PC-9 (cell line): ENCODE data around the gene PCDHB7. TPM values are rescaled to one million over a fixed set of nuclear protein-coding genes. Genes with fewer than 3 reads are reported as not detected.
A peak's percentile ranks its signal among the peaks of the same experiment; 100 is the strongest.
"Not testable (repeated sequence)": the region's sequence is repeated elsewhere in the genome, so short reads cannot be mapped to it uniquely, and the experiment has no call there.

ENCODE experiments used
- BruUV-seq: library from RNA; stranded (reverse); fragments of 400-500 nt; replicated peaks from 2 replicates; lab custom pipeline; 2021; lab: Mats Ljungman, UMichigan
- CTCF ChIA-PET: fragments of 300-600 bp; sonication (Branson Sonifier 250); formaldehyde crosslinking; loops from one replicate; lab custom pipeline; 2022; ENCODE audit warnings: antibody characterized with exemption; lab: Charles Lee
- POLR2A ChIA-PET: fragments of 300-600 bp; sonication (Branson Sonifier 250); formaldehyde crosslinking; loops from one replicate; lab custom pipeline; 2022; ENCODE audit warnings: antibody characterized with exemption; ENCODE audit not compliant: unreplicated experiment; lab: Charles Lee
- DNase-seq, 2 experiments: peaks; one replicate each; pipeline versions ENCODE4 v3.0.0 to v3.0.0-alpha.2; 2015 to 2022; ENCODE audit warnings: mixed read lengths in 1 of 2
- H2AFZ ChIP-seq: fragments of 200-600 bp; sonication (generic); 2 replicates; pipeline ENCODE4 v1.8.1; 2017; ENCODE audit warnings: antibody characterized with exemption
- H3F3A ChIP-seq: fragments of 200-600 bp; sonication (generic); 2 replicates; pipeline ENCODE4 v1.8.1; 2017; ENCODE audit warnings: antibody characterized with exemption, mild to moderate bottlenecking, low read depth; ENCODE audit not compliant: insufficient read depth
- H3K27ac ChIP-seq: fragments of 200-600 bp; sonication (generic); 2 replicates; pipeline ENCODE4 v1.6.1; 2016; ENCODE audit warnings: mixed run types
- H3K27me3 ChIP-seq: fragments of 200-600 bp; sonication (generic); 2 replicates; pipeline ENCODE4 v1.6.1; 2016; ENCODE audit warnings: low read depth, mixed run types; ENCODE audit not compliant: insufficient read depth
- H3K36me3 ChIP-seq: fragments of 200-600 bp; sonication (generic); 2 replicates; pipeline ENCODE4 v1.6.1; 2016; ENCODE audit warnings: low read depth, mixed run types
- H3K4me1 ChIP-seq: fragments of 200-600 bp; sonication (generic); replicated peaks from 2 replicates; pipeline ENCODE4 v1.6.1; 2016; ENCODE audit warnings: mixed run types; ENCODE audit not compliant: insufficient read depth
- H3K4me2 ChIP-seq: fragments of 200-600 bp; sonication (generic); 2 replicates; pipeline ENCODE4 v1.6.1; 2017; ENCODE audit warnings: mixed run types
- H3K4me3 ChIP-seq: fragments of 200-600 bp; sonication (generic); 2 replicates; pipeline ENCODE4 v1.6.1; 2016; ENCODE audit warnings: mixed run types
- H3K79me2 ChIP-seq: fragments of 200-600 bp; sonication (generic); 2 replicates; pipeline ENCODE4 v1.6.1; 2017; ENCODE audit warnings: low read depth, mixed run types
- H3K9me2 ChIP-seq: fragments of 200-600 bp; sonication (generic); 2 replicates; pipeline ENCODE4 v1.8.1; 2017; ENCODE audit warnings: mild to moderate bottlenecking; ENCODE audit not compliant: insufficient read depth
- H3K9me3 ChIP-seq: fragments of 200-600 bp; sonication (generic); 2 replicates; pipeline ENCODE4 v1.8.1; 2016; ENCODE audit warnings: low read depth; ENCODE audit not compliant: insufficient read depth
- H4K20me1 ChIP-seq: fragments of 200-600 bp; sonication (generic); 2 replicates; pipeline ENCODE4 v1.8.1; 2017; ENCODE audit not compliant: insufficient read depth
- EZH2 ChIP-seq: fragments of 200-600 bp; sonication (generic); IDR thresholded peaks from 2 replicates; pipeline ENCODE4 v1.8.0; 2017; ENCODE audit warnings: antibody characterized with exemption, low read depth
- intact Hi-C: fragments of 100-400 bp; cut with micrococcal nuclease; formaldehyde crosslinking; loops from one replicate; pipeline ENCODE4 v1.10.0; 2022; ENCODE audit not compliant: unreplicated experiment
- total RNA-seq: library from RNA; stranded (reverse); gene quantifications from 2 replicates; pipeline ENCODE4 v1.2.3, GENCODE V29; 2021
- TF ChIP-seq, protein P1 (sequence below): fragments of 200-600 bp; sonication (generic); conservative IDR thresholded peaks from 2 replicates; pipeline ENCODE4 v1.6.1; 2017; ENCODE audit warnings: mixed run types, antibody characterized with exemption, mild to moderate bottlenecking, moderate library complexity

PCDHB7 gene
- total RNA-seq, 1 experiment from 2014 or later, result not detected

DNA sequence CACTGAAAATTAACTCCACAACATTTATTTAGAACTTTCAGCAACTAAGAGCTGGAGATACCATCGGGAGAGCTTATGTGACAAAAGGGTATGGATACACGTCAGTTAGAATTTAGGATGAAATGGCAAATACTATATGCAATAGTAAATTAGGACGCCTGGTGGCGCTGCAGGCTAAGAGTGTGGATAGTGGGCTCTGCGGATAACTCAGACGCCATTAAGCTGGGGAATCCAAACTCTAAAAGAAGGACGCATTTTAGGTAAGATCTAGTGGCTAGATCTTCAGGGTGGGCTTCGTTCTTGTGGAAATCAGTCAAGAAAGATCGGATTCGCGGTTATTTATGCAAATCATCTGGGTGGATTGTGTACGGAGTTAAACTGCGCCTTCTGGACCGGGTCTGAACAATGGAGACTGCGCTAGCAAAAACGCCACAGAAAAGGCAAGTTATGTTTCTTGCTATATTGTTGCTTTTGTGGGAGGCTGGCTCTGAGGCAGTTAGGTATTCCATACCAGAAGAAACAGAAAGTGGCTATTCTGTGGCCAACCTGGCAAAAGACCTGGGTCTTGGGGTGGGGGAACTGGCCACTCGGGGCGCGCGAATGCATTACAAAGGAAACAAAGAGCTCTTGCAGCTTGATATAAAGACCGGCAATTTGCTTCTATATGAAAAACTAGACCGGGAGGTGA is 37.3 kb upstream of the PCDHB7 start, which contains the start of gene PCDHB5:
Gene PCDHB5 (plus strand): TSS at position 177 of the 688 bp plus-strand sequence. CDS start 229 bp downstream, at position 406.
- no peak within 1 kb of the TSS for H3K4me2 ChIP-seq
- H3K27ac ChIP-seq, result no peak within 1 kb of the TSS
- no peaks in the 10 kb centered on the region for H3K27me3 ChIP-seq
- no peaks in the 10 kb centered on the region for H3K9me3 ChIP-seq
- H3K9me2 ChIP-seq, result no peaks in the 10 kb centered on the region
- no peaks in the 10 kb centered on the region for H4K20me1 ChIP-seq
- TF ChIP-seq EZH2, result no peak
- TF ChIP-seq, protein P1, sequence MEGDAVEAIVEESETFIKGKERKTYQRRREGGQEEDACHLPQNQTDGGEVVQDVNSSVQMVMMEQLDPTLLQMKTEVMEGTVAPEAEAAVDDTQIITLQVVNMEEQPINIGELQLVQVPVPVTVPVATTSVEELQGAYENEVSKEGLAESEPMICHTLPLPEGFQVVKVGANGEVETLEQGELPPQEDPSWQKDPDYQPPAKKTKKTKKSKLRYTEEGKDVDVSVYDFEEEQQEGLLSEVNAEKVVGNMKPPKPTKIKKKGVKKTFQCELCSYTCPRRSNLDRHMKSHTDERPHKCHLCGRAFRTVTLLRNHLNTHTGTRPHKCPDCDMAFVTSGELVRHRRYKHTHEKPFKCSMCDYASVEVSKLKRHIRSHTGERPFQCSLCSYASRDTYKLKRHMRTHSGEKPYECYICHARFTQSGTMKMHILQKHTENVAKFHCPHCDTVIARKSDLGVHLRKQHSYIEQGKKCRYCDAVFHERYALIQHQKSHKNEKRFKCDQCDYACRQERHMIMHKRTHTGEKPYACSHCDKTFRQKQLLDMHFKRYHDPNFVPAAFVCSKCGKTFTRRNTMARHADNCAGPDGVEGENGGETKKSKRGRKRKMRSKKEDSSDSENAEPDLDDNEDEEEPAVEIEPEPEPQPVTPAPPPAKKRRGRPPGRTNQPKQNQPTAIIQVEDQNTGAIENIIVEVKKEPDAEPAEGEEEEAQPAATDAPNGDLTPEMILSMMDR, result peak; percentile 32; the same call in 1 of the 2 replicates
- H3K79me2 ChIP-seq, result no peaks in the 10 kb centered on the region
- no peak for DNase-seq
- H2AFZ ChIP-seq, result no peak within 1 kb of the TSS
- H3K4me1 ChIP-seq, result no peaks in the 10 kb centered on the region
- ChIA-PET POLR2A (no interaction called here), CTCF (no interaction called here)
- H3F3A ChIP-seq, result no peaks in the 10 kb centered on the region
- no TSS peak for BruUV-seq
- H3K4me3 ChIP-seq, result no peak within 1 kb of the TSS
- no peaks in the 10 kb centered on the region for H3K36me3 ChIP-seq
- intact Hi-C loops, result no loop called here

DNA sequence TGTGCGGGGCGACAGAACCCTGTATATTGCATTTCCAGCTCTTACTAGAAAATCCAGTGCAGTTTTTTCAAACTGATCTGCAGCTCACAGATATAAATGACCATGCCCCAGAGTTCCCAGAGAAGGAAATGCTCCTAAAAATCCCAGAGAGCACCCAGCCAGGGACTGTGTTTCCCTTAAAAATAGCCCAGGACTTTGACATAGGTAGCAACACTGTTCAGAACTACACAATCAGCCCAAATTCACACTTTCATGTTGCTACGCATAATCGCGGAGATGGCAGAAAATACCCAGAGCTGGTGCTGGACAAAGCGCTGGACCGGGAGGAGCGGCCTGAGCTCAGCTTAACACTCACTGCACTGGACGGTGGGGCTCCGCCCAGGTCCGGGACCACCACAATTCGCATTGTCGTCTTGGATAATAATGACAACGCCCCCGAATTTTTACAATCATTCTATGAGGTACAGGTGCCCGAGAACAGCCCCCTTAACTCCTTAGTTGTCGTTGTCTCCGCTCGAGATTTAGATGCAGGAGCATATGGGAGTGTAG is 36.7 kb upstream of the PCDHB7 start:
- Histone ChIP-seq H3K36me3 (no peaks in the 10 kb centered on the region), H3K4me1 (no peaks in the 10 kb centered on the region), H3K4me2 (no peak overlapping the region), H3K9me3 (no peaks in the 10 kb centered on the region), H2AFZ (no peak overlapping the region), H3K27ac (no peak overlapping the region), H3K9me2 (no peaks in the 10 kb centered on the region), H3K79me2 (no peaks in the 10 kb centered on the region), H3K27me3 (no peaks in the 10 kb centered on the region), H3F3A (no peaks in the 10 kb centered on the region), H4K20me1 (no peaks in the 10 kb centered on the region), H3K4me3 (no peak overlapping the region)
- DNase-seq, result no peak
- BruUV-seq, result no TSS peak
- POLR2A ChIA-PET, result no interaction called here
- CTCF ChIA-PET, result no interaction called here
- TF ChIP-seq EZH2, result no peak
- TF ChIP-seq, protein P1, result no peak
- intact Hi-C loops, result no loop called here

DNA sequence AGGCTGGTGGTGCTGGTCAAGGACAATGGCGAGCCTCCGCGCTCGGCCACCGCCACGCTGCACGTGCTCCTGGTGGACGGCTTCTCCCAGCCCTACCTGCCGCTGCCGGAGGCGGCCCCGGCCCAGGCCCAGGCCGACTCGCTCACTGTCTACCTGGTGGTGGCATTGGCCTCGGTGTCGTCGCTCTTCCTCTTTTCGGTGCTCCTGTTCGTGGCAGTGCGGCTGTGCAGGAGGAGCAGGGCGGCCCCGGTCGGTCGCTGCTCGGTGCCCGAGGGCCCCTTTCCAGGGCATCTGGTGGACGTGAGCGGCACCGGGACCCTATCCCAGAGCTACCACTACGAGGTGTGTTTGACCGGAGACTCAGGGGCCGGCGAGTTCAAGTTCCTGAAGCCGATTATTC is 35.1 kb upstream of the PCDHB7 start:
- H3K4me1 ChIP-seq, H3K27ac ChIP-seq, H3K9me3 ChIP-seq, BruUV-seq, intact Hi-C loops, DNase-seq, H2AFZ ChIP-seq, H3K4me3 ChIP-seq, H3F3A ChIP-seq, H3K9me2 ChIP-seq, H4K20me1 ChIP-seq, H3K79me2 ChIP-seq, H3K27me3 ChIP-seq, H3K36me3 ChIP-seq, H3K4me2 ChIP-seq, CTCF ChIA-PET: not testable (repeated sequence)
- POLR2A ChIA-PET, result interaction anchor here (0.7 kb wide), 1 partner anchor 515 kb away, joined by 3 read pairs; no protein-coding TSS in a partner anchor
